Activated CD4-positive, alpha-beta T cell treated with anti-CD3 and anti-CD28 coated beads for 4 hours (primary cell): Measurements from ENCODE around the gene LINC01488.

Experiments used
- DNase-seq, 2 donors: peaks; one replicate each; pipeline ENCODE4 v3.0.0-alpha.2; 2020

Gene LINC01488

GRCh38 chr11:69494851-69495250, 13.4 kb downstream of the LINC01488 start:
- DNase-seq, result no peak

- no peak for DNase-seq
These were observed 14.2 kb downstream of the LINC01488 start for GRCh38 chr11:69495441-69496201.

- no peak for DNase-seq
These were observed 14.7 kb downstream of the LINC01488 start for GRCh38 chr11:69496202-69496557.

GRCh38 chr11:69496631-69497220, 15.3 kb downstream of the LINC01488 start:
- DNase-seq, result no peak

- no peak for DNase-seq
These were observed 15.8 kb downstream of the LINC01488 start for GRCh38 chr11:69497221-69497787.

- no peak for DNase-seq
These were observed 17.2 kb downstream of the LINC01488 start for GRCh38 chr11:69498614-69499175.

GRCh38 chr11:69499186-69499917, 17.9 kb downstream of the LINC01488 start:
- no peak for DNase-seq

GRCh38 chr11:69499918-69500284, 18.4 kb downstream of the LINC01488 start:
- no peak for DNase-seq

GRCh38 chr11:69500285-69501120, 19.0 kb downstream of the LINC01488 start:
- no peak for DNase-seq

GRCh38 chr11:69501121-69501489, 19.6 kb downstream of the LINC01488 start:
- no peak for DNase-seq

- no peak for DNase-seq
These were observed 20.7 kb downstream of the LINC01488 start for GRCh38 chr11:69501891-69502860.

GRCh38 chr11:69504127-69504526, 22.7 kb downstream of the LINC01488 start:
- DNase-seq, result no peak

GRCh38 chr11:69504576-69505335, 23.3 kb downstream of the LINC01488 start:
- DNase-seq, result no peak

- no peak for DNase-seq
These were observed 27.5 kb downstream of the LINC01488 start for GRCh38 chr11:69508974-69509373.

GRCh38 chr11:69509381-69509780, 27.9 kb downstream of the LINC01488 start:
- DNase-seq, result no peak

GRCh38 chr11:69509846-69510390, 28.5 kb downstream of the LINC01488 start:
- no peak for DNase-seq

- no peak for DNase-seq
These were observed 29.3 kb downstream of the LINC01488 start for GRCh38 chr11:69510471-69511357.

GRCh38 chr11:69511358-69512055, 30.0 kb downstream of the LINC01488 start:
- no peak for DNase-seq
